A549 (cell line): Measurements from ENCODE around the gene VPS18. TPM values are rescaled to one million over a fixed set of nuclear protein-coding genes. Genes with fewer than 3 reads are reported as not detected.

Source experiments
- ATAC-seq, 2 experiments: fragments of 200-7000 bp in 1 of 2; fragments of >200 bp in 1 of 2; cut with Nextera tagmentation in 1 of 2; cut with Tn5 transposase in 1 of 2; 3 replicates each; pipeline versions ENCODE4 v1.8.0 to v1.9.1; 2018 to 2020; ENCODE audit warnings: mild to moderate bottlenecking in 1 of 2, moderate library complexity in 1 of 2
- CTCF ChIA-PET: fragments of 300-600 bp; sonication (Branson Sonifier 250); formaldehyde crosslinking; extraction: SDS; loops from one replicate; lab custom pipeline; 2021; ENCODE audit warnings: antibody characterized with exemption, inconsistent platforms; lab: Yijun Ruan, JAX
- POLR2A ChIA-PET: fragments of 350-600 bp; formaldehyde crosslinking; extraction: SDS; loops from one replicate; lab custom pipeline; 2021; ENCODE audit warnings: antibody characterized with exemption, inconsistent platforms; lab: Yijun Ruan, JAX
- DNase-seq, 2 experiments: peaks; one replicate each; pipeline versions ENCODE4 v3.0.0 to v3.0.0-alpha.2; 2011 to 2016; ENCODE audit warnings: low read depth in 1 of 2, low spot score in 1 of 2
- FAIRE-seq: peaks from 2 replicates; lab custom pipeline; 2011; peaks lifted over from hg19 to GRCh38; lab: Jason Lieb, UNC
- H3K27ac ChIP-seq, 2 experiments: fragments of >200 bp; sonication (Bioruptor Twin); formaldehyde crosslinking; 3 replicates each; pipeline ENCODE4 v1.5.1; 2016 to 2017
- H3K4me1 ChIP-seq: fragments of >200 bp; sonication (Bioruptor Twin); formaldehyde crosslinking; 3 replicates; pipeline ENCODE4 v1.6.1; 2016
- H3K4me2 ChIP-seq: fragments of >200 bp; sonication (Bioruptor Twin); formaldehyde crosslinking; 3 replicates; pipeline ENCODE4 v1.6.1; 2016
- H3K4me3 ChIP-seq: fragments of >200 bp; sonication (Bioruptor Twin); formaldehyde crosslinking; 3 replicates; pipeline ENCODE4 v1.5.1; 2016
- H3K9me3 ChIP-seq: fragments of >200 bp; sonication (Bioruptor Twin); formaldehyde crosslinking; 3 replicates; pipeline ENCODE4 v1.6.1; 2016
- BCL3 ChIP-seq: fragments of >200 bp; sonication (Bioruptor Twin); formaldehyde crosslinking; IDR thresholded peaks from 3 replicates; pipeline ENCODE4 v1.6.1; 2016
- BHLHE40 ChIP-seq: IDR thresholded peaks from 2 replicates; pipeline ENCODE4 v1.6.1; 2012; ENCODE audit warnings: low read depth, low read length, inconsistent platforms
- CBX8 ChIP-seq: fragments of 200-600 bp; sonication (generic); IDR thresholded peaks from 2 replicates; pipeline ENCODE4 v1.6.1; 2016
- CTCF ChIP-seq: fragments of >200 bp; sonication (Bioruptor Twin); formaldehyde crosslinking; IDR thresholded peaks from 3 replicates; pipeline ENCODE4 v1.5.1; 2016
- E2F6 ChIP-seq: IDR thresholded peaks from 2 replicates; pipeline ENCODE4 v1.6.1; 2012; ENCODE audit warnings: low read depth, borderline replicate concordance
- EHMT2 ChIP-seq: fragments of 200-600 bp; sonication (generic); IDR thresholded peaks from 2 replicates; pipeline ENCODE4 v1.6.1; 2016; ENCODE audit warnings: antibody characterized with exemption, low read depth, mild to moderate bottlenecking, moderate library complexity
- FOSB ChIP-seq: fragments of 250-450 bp; sonication (Bioruptor Pico); IDR thresholded peaks from 2 replicates; pipeline ENCODE4 v1.5.0; 2020; ENCODE audit warnings: mild to moderate bottlenecking, moderate library complexity
- HOXB13 ChIP-seq: fragments of 250-450 bp; sonication (Bioruptor Pico); IDR thresholded peaks from 2 replicates; pipeline ENCODE4 v1.5.0; 2020; ENCODE audit warnings: low read depth, mild to moderate bottlenecking, moderate library complexity
- KDM5A ChIP-seq: fragments of 200-600 bp; sonication (generic); IDR thresholded peaks from 2 replicates; pipeline ENCODE4 v1.6.1; 2016; ENCODE audit warnings: antibody characterized with exemption, mild to moderate bottlenecking
- MAX ChIP-seq: IDR thresholded peaks from 2 replicates; pipeline ENCODE4 v1.6.1; 2012
- NPAS2 ChIP-seq: fragments of 250-450 bp; sonication (Bioruptor Pico); IDR thresholded peaks from 2 replicates; pipeline ENCODE4 v1.8.0; 2022; ENCODE audit warnings: mild to moderate bottlenecking, moderate library complexity, borderline replicate concordance
- POLR2A ChIP-seq: IDR thresholded peaks from 2 replicates; pipeline ENCODE4 v1.6.1; 2012; ENCODE audit warnings: mild to moderate bottlenecking, low read length
- RAD21 ChIP-seq, 2 experiments: fragments of >200 bp in 1 of 2; sonication (Bioruptor Twin) in 1 of 2; formaldehyde crosslinking in 1 of 2; IDR thresholded peaks in 1 of 2; conservative IDR thresholded peaks in 1 of 2; 2 replicates in 1 of 2; 3 replicates in 1 of 2; pipeline ENCODE4 v1.6.1; 2012 to 2018; ENCODE audit warnings: inconsistent platforms in 1 of 2
- REST ChIP-seq: fragments of 200-600 bp; sonication (generic); IDR thresholded peaks from 2 replicates; pipeline ENCODE4 v1.6.1; 2016; ENCODE audit warnings: antibody characterized with exemption, mild to moderate bottlenecking, moderate library complexity
- SMC3 ChIP-seq: fragments of >200 bp; sonication (Bioruptor Twin); formaldehyde crosslinking; IDR thresholded peaks from 3 replicates; pipeline ENCODE4 v1.6.1; 2018; ENCODE audit warnings: inconsistent platforms
- SREBF2 ChIP-seq: fragments of 450-650 bp; IDR thresholded peaks from 2 replicates; pipeline ENCODE4 v1.6.1; 2014; ENCODE audit warnings: mild to moderate bottlenecking, moderate library complexity
- TP53 ChIP-seq: fragments of 250-450 bp; sonication (Bioruptor Pico); IDR thresholded peaks from 2 replicates; pipeline ENCODE4 v1.5.0; 2021; ENCODE audit warnings: mild to moderate bottlenecking, moderate library complexity
- WGBS: methylation state at CpG from one replicate; pipeline ENCODE4 v1.1.6; 2017; ENCODE audit errors: missing lambda C conversion rate; 5-methylcytosine and 5-hydroxymethylcytosine counted together
- polyA plus RNA-seq, 4 experiments: library from polyadenylated mRNA; depleted of rRNA in 3 of 4; stranded (reverse); fragments of >200 nt; fragmentation: RNase III in 1 of 4; extraction: RNeasy Plus Mini Kit Qiagen cat#74134 plus additional on column Dnase treatment in 1 of 4; gene quantifications; 2 replicates in 3 of 4; 3 replicates in 1 of 4; pipeline ENCODE4 v1.2.3, GENCODE V29; 2011 to 2017

The VPS18 gene
- polyA plus RNA-seq, 2 of the 4 experiments (the other 2 are of a cell fraction): 9.0 to 15.2 TPM

- 61% methylated on average over 2 of the region's 8 CpGs for WGBS
- ATAC-seq (no peak), DNase-seq (no peak), FAIRE-seq (no peak)
- CTCF ChIA-PET: interaction anchor here (0.8 to 9.3 kb wide), 20 partner anchors 10 to 177 kb away, joined by 3 to 254 read pairs (median 6); partner anchors contain the start of genes PPP1R14D, SPINT1 and VPS18
- H3K9me3 ChIP-seq: no peaks in the 10 kb centered on the region
- H3K27ac ChIP-seq: peak overlapping the region; percentile 59 to 76; a peak in 4 of 6 replicates
- POLR2A ChIA-PET: no interaction called here
- TF ChIP-seq BCL3 (no peak), HOXB13 (CRISPR knock-in tag) (no peak), FOSB (no peak), SREBF2 (no peak), POLR2A (no peak), CTCF (no peak), NPAS2 (CRISPR knock-in tag) (no peak), REST (no peak)
- H3K4me2 ChIP-seq: no peak overlapping the region
- peaks cover 30% of the 10 kb centered on the region for H3K4me1 ChIP-seq
- no peak overlapping the region for H3K4me3 ChIP-seq
Measured at GRCh38 chr15:40856746-40857145, 37.5 kb upstream of the VPS18 start.

GRCh38 chr15:40857601-40858341, 36.5 kb upstream of the VPS18 start:
- CTCF ChIA-PET: interaction anchor here (0.5 to 9.3 kb wide), 40 partner anchors 11 to 345 kb away, joined by 3 to 254 read pairs (median 4); partner anchors contain the start of genes PPP1R14D, SPINT1 and VPS18
- WGBS: 27% methylated on average over 10 of the region's 15 CpGs
- peak overlapping the region; percentile 59 to 76 for H3K27ac ChIP-seq
- POLR2A ChIA-PET: interaction anchor here (0.7 to 1.9 kb wide), 4 partner anchors 16 to 72 kb away, joined by 3 to 19 read pairs (median 17); partner anchors contain the start of genes DLL4, RHOV and VPS18
- H3K4me2 ChIP-seq: peak overlapping the region; percentile 42
- no peak for FAIRE-seq
- no peak overlapping the region for H3K4me3 ChIP-seq
- peaks cover 41% of the 10 kb centered on the region for H3K4me1 ChIP-seq
- TF ChIP-seq CBX8 (no peak), KDM5A (no peak), BHLHE40 (no peak), SMC3 (peak; percentile 87), E2F6 (no peak), POLR2A (0 out of 2 replicates have a peak, but pooled peaks have one; percentile 8), EHMT2 (no peak), CTCF (peak; percentile 75), TP53 (CRISPR knock-in tag) (no peak), MAX (peak; percentile 49; the same call in 1 of the 2 replicates), RAD21 (conservative IDR thresholded peaks at IDR 0.05 in 1 of 2, IDR thresholded peaks at IDR 0.05 in 1 of 2) (peak; percentile 76 to 81), HOXB13 (CRISPR knock-in tag) (no peak)
- ATAC-seq: peak; percentile 86 to 90
- H3K9me3 ChIP-seq: no peaks in the 10 kb centered on the region
- peak; percentile 64 to 88 for DNase-seq
